ENCODE measurements around the gene ULK3. TPM values are rescaled to one million over a fixed set of nuclear protein-coding genes. Genes with fewer than 3 reads are reported as not detected.

ULK3 gene
- total RNA-seq, 1 experiment from 2014 or later: 48.4 TPM

DNA sequence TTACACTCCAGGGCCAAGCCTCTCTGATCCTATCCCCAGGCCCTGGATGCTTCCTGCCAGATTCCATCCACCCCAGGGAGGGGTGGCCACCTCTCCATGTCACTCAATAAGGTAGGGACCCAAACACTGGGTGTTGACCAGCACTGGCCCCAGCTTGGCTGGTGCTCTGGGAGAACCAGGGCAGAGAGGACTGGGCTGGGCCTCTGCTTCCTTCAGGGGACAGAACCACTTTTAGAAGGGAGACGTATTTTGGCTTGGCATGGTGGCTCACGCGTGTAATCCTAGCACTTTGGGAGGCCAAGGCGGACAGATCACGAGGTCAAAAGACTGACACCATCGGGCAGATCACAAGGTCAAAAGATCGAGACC is 21.2 kb downstream of the ULK3 start:
- Histone ChIP-seq H3K9me3 (ENCODE audit: control insufficient read depth in 1 of 2, insufficient read depth in 1 of 2, low read depth in 1 of 2, low read length in 2 of 2) (no peaks in the 10 kb centered on the region), H3K79me2 (ENCODE audit: insufficient read depth, low read length) (no peaks in the 10 kb centered on the region), H2AFZ (ENCODE audit: low read depth, low read length, poor library complexity, severe bottlenecking) (no peak overlapping the region), H3K27ac (ENCODE audit: low read depth, low read length) (no peak overlapping the region), H3K4me3 (replicated peaks in 1 of 2; ENCODE audit: low read depth in 1 of 2, low read length in 2 of 2) (no peak overlapping the region), H3K27me3 (ENCODE audit: insufficient read depth, low read length) (peaks cover under 1% of the 10 kb centered on the region; the same call in 1 of the 2 replicates), H4K20me1 (ENCODE audit: insufficient read depth) (no peaks in the 10 kb centered on the region), H3K36me3 (ENCODE audit: control insufficient read depth in 1 of 2, insufficient read depth in 2 of 2, low read length in 2 of 2) (no peaks in the 10 kb centered on the region), H3K9ac (ENCODE audit: low read length) (no peak overlapping the region), H3K4me1 (ENCODE audit: control insufficient read depth in 1 of 2, insufficient read depth in 2 of 2, low read length in 2 of 2) (peaks cover 14 to 28% of the 10 kb centered on the region in 2 experiments), H3K9me2 (ENCODE audit: insufficient read depth) (no peaks in the 10 kb centered on the region), H3K4me2 (ENCODE audit: low read length) (no peak overlapping the region)
- no peak for DNase-seq (ENCODE audit: low read depth, low spot score)
- intact Hi-C loops (cut with micrococcal nuclease): no loop called here
- POLR2A ChIA-PET: no interaction called here
- RAD21 ChIA-PET (ENCODE audit: low non-redundant PET in 1 of 2, low total read pairs in 2 of 2, uncharacterized antibody in 2 of 2, unreplicated experiment in 2 of 2): no interaction called here
- CTCF ChIA-PET: no interaction called here
- no peak for ATAC-seq
- no TSS peak for BruUV-seq (replicated peaks)
- TF ChIP-seq MAX (IDR thresholded peaks at IDR 0.05) (no peak), YY1 (IDR thresholded peaks at IDR 0.05; ENCODE audit: extremely low read depth, insufficient replicate concordance, low read depth, low read length) (no peak), POLR2A (IDR thresholded peaks at IDR 0.05; ENCODE audit: borderline replicate concordance, extremely low read depth, insufficient read depth, insufficient read length) (no peak)

DNA sequence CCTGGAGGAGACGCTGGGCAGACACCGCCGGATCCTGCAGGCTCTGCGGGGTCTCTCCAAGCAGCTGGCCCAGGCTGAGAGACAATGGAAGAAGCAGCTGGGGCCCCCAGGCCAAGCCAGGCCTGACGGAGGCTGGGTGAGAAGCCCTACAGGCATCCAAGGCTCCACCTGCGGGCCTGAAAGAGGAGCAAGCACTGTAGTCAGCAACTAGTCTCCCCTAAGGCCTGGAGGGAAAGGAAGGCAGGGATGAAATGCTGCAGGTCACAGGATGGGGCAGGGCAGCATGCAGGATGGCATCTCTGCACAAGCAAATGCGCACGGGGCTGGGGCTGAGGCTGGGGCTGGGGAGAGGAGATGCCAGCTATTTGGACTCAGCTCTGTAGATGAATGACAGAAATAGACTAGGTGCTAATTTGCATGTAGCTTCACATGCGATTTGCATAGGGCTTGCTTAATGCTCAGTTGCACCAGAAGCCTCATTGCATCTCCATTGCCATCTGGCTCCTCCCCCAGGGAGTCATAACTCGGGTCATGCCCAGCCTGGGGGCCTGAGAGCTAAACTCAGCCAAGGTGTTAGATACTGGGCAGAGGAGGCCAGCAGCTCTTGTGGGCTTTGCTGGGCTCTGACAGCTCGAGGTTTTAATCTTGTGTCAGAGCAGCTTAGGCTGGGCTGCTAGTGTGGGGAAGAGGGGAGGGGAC is 21.7 kb downstream of the ULK3 start:
- intact Hi-C loops (cut with micrococcal nuclease): no loop called here
- POLR2A ChIA-PET: no interaction called here
- TF ChIP-seq POLR2AphosphoS5 (IDR thresholded peaks at IDR 0.05; ENCODE audit: low read depth, low read length) (no peak), YY1 (IDR thresholded peaks at IDR 0.05; ENCODE audit: extremely low read depth, insufficient replicate concordance, low read depth, low read length) (no peak), EZH2 (IDR thresholded peaks at IDR 0.05) (no peak), ZBTB33 (IDR thresholded peaks at IDR 0.05; ENCODE audit: extremely low read depth, insufficient replicate concordance, low read length) (no peak), TCF7L2 (IDR thresholded peaks at IDR 0.05; ENCODE audit: borderline replicate concordance, extremely low read depth, insufficient read depth, insufficient read length) (no peak), ELF1 (IDR thresholded peaks at IDR 0.05; ENCODE audit: borderline replicate concordance, low read depth) (no peak), RAD21 (IDR thresholded peaks at IDR 0.05; ENCODE audit: low read depth) (no peak), SRF (IDR thresholded peaks at IDR 0.05; ENCODE audit: low read depth) (no peak), POLR2A (IDR thresholded peaks at IDR 0.05; ENCODE audit: borderline replicate concordance, extremely low read depth, insufficient read depth, insufficient read length) (no peak), JUND (IDR thresholded peaks at IDR 0.05) (no peak), SIN3A (IDR thresholded peaks at IDR 0.05; ENCODE audit: low read depth) (no peak), CEBPB (IDR thresholded peaks at IDR 0.05; ENCODE audit: low read depth) (no peak), EGR1 (IDR thresholded peaks at IDR 0.05; ENCODE audit: low read depth) (no peak), EZH2phosphoT487 (IDR thresholded peaks at IDR 0.05; ENCODE audit: borderline replicate concordance) (no peak)

More for the DNA sequence above, 21.7 kb downstream of the ULK3 start:
- Histone ChIP-seq H3K36me3 (ENCODE audit: control insufficient read depth in 1 of 2, insufficient read depth in 2 of 2, low read length in 2 of 2) (no peaks in the 10 kb centered on the region), H4K20me1 (ENCODE audit: insufficient read depth) (no peaks in the 10 kb centered on the region), H3K27ac (ENCODE audit: low read depth, low read length) (no peak overlapping the region), H3K4me2 (ENCODE audit: low read length) (no peak overlapping the region), H3K9me2 (ENCODE audit: insufficient read depth) (no peaks in the 10 kb centered on the region), H2AFZ (ENCODE audit: low read depth, low read length, poor library complexity, severe bottlenecking) (no peak overlapping the region), H3K4me1 (ENCODE audit: control insufficient read depth in 1 of 2, insufficient read depth in 2 of 2, low read length in 2 of 2) (peaks cover 14 to 28% of the 10 kb centered on the region in 2 experiments), H3K4me3 (replicated peaks in 1 of 2; ENCODE audit: low read depth in 1 of 2, low read length in 2 of 2) (no peak overlapping the region), H3K27me3 (ENCODE audit: insufficient read depth, low read length) (no peaks in the 10 kb centered on the region; the same call in 1 of the 2 replicates), H3K9ac (ENCODE audit: low read length) (no peak overlapping the region), H3K9me3 (ENCODE audit: control insufficient read depth in 1 of 2, insufficient read depth in 1 of 2, low read depth in 1 of 2, low read length in 2 of 2) (no peaks in the 10 kb centered on the region), H3K79me2 (ENCODE audit: insufficient read depth, low read length) (no peaks in the 10 kb centered on the region)
- BruUV-seq (replicated peaks): no TSS peak
- DNase-seq (ENCODE audit: low read depth, low spot score) (no peak), ATAC-seq (no peak)
- CTCF ChIA-PET: no interaction called here
- RAD21 ChIA-PET (ENCODE audit: low non-redundant PET in 1 of 2, low total read pairs in 2 of 2, uncharacterized antibody in 2 of 2, unreplicated experiment in 2 of 2): no interaction called here
